Left ventricle myocardium inferior (tissue), 1 donor: ENCODE data around the gene ALG10. TPM values are rescaled to one million over a fixed set of nuclear protein-coding genes. Genes with fewer than 3 reads are reported as not detected.
"Not testable (repeated sequence)": the region's sequence is repeated elsewhere in the genome, so short reads cannot be mapped to it uniquely, and the experiment has no call there.

Experiments used
- DNase-seq: peaks from one replicate; pipeline ENCODE4 v3.0.0-alpha.2; 2020
- H3K27ac ChIP-seq: fragments of 200-600 bp; replicated peaks from 2 replicates; pipeline ENCODE4 v1.8.0; 2021
- H3K27me3 ChIP-seq: fragments of 200-600 bp; 2 replicates; pipeline ENCODE4 v1.8.0; 2021; ENCODE audit warnings: low read depth
- H3K36me3 ChIP-seq: fragments of 200-600 bp; 2 replicates; pipeline ENCODE4 v1.8.0; 2021
- H3K4me1 ChIP-seq: fragments of 200-600 bp; 2 replicates; pipeline ENCODE4 v1.8.0; 2021
- H3K4me3 ChIP-seq: fragments of 200-600 bp; 2 replicates; pipeline ENCODE4 v1.8.0; 2021; ENCODE audit warnings: mild to moderate bottlenecking, moderate library complexity
- H3K9me3 ChIP-seq: fragments of 200-600 bp; replicated peaks from 2 replicates; pipeline ENCODE4 v1.8.0; 2021
- CTCF ChIP-seq: fragments of 200-600 bp; IDR thresholded peaks from 2 replicates; pipeline ENCODE4 v1.8.0; 2021; ENCODE audit warnings: antibody characterized with exemption, mild to moderate bottlenecking, borderline replicate concordance
- intact Hi-C: fragments of 100-400 bp; cut with micrococcal nuclease; formaldehyde crosslinking; loops from one replicate; pipeline ENCODE4 v1.11.0; 2022
- total RNA-seq: library from RNA; stranded (reverse); fragmentation: NEBNext Ultra II Directional; extraction: Animal tissue kit (Norgen Biotek cat#: 25700); gene quantifications from one replicate; pipeline ENCODE4 v1.2.1, GENCODE V29; 2021
- donor health status: DM: no; HTN: yes; CAD: no; lungs with severe emphysema.

Gene ALG10
- total RNA-seq, 1 donor from 2014 or later: 3.9 TPM

- H3K4me3 ChIP-seq: no peak overlapping the region
- no peak overlapping the region for H3K27ac ChIP-seq
- no peaks in the 10 kb centered on the region for H3K27me3 ChIP-seq
- H3K9me3 ChIP-seq: no peaks in the 10 kb centered on the region
- intact Hi-C loops: no loop called here
- peaks cover 2% of the 10 kb centered on the region for H3K36me3 ChIP-seq
- H3K4me1 ChIP-seq: no peaks in the 10 kb centered on the region
- DNase-seq: no peak
- peak; percentile 65 for TF ChIP-seq CTCF
Measured at GRCh38 chr12:34033628-34034296, 11.5 kb downstream of the ALG10 start.

- H3K27me3 ChIP-seq, H3K4me3 ChIP-seq, H3K27ac ChIP-seq, H3K4me1 ChIP-seq, H3K36me3 ChIP-seq, DNase-seq, intact Hi-C loops, H3K9me3 ChIP-seq: not testable (repeated sequence)
- TF ChIP-seq CTCF: peak; percentile 28
Measured at GRCh38 chr12:34038357-34038756, 16.1 kb downstream of the ALG10 start.

GRCh38 chr12:34046570-34046969, 24.3 kb downstream of the ALG10 start:
- no peak for TF ChIP-seq CTCF
- Histone ChIP-seq H3K36me3 (no peaks in the 10 kb centered on the region), H3K27me3 (no peaks in the 10 kb centered on the region), H3K27ac (no peak overlapping the region), H3K4me3 (no peak overlapping the region), H3K4me1 (no peaks in the 10 kb centered on the region), H3K9me3 (peaks cover 34% of the 10 kb centered on the region)
- no peak for DNase-seq
- intact Hi-C loops: no loop called here

GRCh38 chr12:34047855-34048254, 25.6 kb downstream of the ALG10 start:
- H3K27ac ChIP-seq: not testable (repeated sequence)

GRCh38 chr12:34048714-34049113, 26.4 kb downstream of the ALG10 start:
- Histone ChIP-seq H3K4me1 (no peaks in the 10 kb centered on the region), H3K36me3 (no peaks in the 10 kb centered on the region), H3K9me3 (peaks cover 45% of the 10 kb centered on the region), H3K27ac (no peak overlapping the region), H3K4me3 (no peak overlapping the region), H3K27me3 (no peaks in the 10 kb centered on the region)
- no peak for DNase-seq
- intact Hi-C loops: no loop called here
- no peak for TF ChIP-seq CTCF

More at GRCh38 chr12:34047855-34048254, 25.6 kb downstream of the ALG10 start:
- intact Hi-C loops, DNase-seq, H3K27me3 ChIP-seq, H3K4me1 ChIP-seq, H3K36me3 ChIP-seq, H3K4me3 ChIP-seq: not testable (repeated sequence)
- H3K9me3 ChIP-seq: peaks cover 45% of the 10 kb centered on the region

GRCh38 chr12:34051486-34051885, 29.2 kb downstream of the ALG10 start:
- no peaks in the 10 kb centered on the region for H3K4me1 ChIP-seq
- no peak overlapping the region for H3K4me3 ChIP-seq
- no peak for TF ChIP-seq CTCF
- H3K27me3 ChIP-seq: no peaks in the 10 kb centered on the region
- DNase-seq: no peak
- H3K9me3 ChIP-seq: peaks cover 45% of the 10 kb centered on the region
- H3K36me3 ChIP-seq: no peaks in the 10 kb centered on the region
- H3K27ac ChIP-seq: no peak overlapping the region
- intact Hi-C loops: no loop called here
